NCI-H187 treated with DMSO at 0.1 percent for 48 hours (cell line): ENCODE data around the gene SLC19A1.

Experiments
- DNase-seq: peaks from one replicate; lab custom pipeline; 2025; lab: John Stamatoyannopoulos, UW

Gene SLC19A1

GRCh38 chr21:45517249-45518065, 24.8 kb downstream of the SLC19A1 start:
- no peak for DNase-seq

DNA sequence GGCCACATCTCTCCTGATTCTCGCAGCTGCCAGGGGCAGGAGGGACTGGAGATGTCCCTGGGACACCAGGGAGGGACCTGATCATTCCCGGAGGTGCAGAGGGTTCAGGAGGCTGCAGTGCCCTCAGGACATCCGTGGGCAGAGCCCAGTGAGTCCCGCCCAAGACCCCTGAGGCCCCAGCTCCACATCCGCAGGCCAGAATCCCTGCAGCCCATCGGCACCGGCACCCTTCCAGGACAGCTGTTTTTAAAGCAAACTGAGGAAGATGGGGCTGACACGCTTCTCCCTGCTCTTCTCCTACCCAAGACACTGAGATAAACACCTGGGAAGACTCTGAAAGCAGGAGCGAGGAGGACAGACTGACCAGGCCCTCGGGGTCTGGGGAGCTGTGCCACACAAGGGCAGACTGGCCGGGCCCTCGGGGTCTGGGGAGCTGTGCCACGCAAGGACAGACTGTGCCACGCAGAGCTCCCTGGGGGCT, 25.5 kb downstream of the SLC19A1 start:
- no peak for DNase-seq

GRCh38 chr21:45516071-45516670, 26.1 kb downstream of the SLC19A1 start:
- no peak for DNase-seq

DNA sequence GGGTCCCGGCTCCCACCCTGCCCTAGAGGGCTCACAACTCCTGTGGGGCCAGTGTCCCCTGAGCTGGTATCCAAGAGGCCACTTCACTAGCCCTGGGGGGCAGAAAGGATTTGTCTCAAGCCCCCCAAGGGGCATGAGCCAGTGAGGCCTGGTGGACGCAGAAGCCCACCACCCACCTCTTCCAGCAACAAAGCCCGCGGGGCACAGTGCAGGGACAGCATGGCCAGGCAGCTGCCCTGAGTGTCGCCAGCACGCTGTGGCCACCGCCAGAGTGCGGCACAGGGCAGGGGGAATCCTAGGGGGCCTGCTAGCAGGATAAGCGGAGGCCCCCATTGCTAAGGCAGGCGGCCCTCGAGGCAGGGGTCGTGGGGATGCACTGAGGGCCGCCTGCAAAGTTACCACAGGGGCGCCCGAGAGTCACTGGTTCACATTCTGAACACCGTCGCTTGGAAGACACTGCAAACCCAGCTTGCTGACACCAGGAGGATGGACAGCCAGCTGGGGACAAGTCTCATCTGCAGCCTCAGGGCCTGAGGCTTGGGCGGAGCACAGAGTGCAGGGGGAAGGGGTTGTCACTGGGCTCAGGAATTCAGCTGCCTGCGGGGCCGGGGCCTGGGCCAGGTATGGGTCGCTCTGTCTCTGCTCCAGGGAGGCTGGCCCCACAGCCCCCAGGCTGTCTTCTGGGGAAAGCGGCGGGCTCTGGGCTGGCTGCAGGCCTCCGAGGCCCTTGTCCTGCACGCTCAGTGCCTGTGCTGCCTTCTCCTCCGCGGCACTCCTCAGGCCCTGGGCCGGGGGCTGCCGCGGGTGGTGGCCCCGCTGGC, 26.8 kb downstream of the SLC19A1 start:
- DNase-seq = no peak

DNA sequence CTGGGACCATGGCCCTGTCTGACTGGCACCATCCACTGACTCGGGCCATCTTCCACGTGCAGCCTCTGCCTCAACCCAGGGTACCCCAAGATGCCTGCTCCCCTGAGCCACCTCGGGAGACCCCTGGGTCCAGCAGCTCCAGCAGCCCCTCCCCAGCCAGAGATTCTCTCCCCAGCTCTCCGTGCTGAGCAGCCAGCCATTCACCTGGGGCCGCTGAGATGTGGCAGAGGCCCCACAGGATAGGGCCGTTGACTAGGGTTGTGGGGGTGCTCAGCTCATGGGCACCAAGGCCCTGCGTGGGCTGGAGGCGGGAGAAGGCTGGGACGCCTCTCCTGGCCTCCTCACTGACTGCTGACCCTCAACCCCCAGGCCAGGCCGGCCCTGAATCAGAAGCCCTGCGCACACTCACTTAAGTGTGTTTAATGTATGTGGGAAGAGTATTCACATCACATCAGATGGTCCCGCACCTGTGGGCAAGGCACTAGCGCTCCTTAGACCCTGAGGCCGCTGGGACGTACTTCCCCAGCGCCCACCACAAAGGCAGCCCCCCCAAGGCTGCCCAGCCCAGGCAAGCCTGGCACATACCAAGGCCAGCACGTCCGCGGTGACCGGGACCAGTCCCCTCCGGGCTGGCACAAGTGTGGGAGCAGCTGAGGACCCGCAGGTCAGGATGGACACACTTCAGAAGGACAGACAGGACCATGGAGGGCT, 27.8 kb downstream of the SLC19A1 start:
- no peak for DNase-seq

DNA sequence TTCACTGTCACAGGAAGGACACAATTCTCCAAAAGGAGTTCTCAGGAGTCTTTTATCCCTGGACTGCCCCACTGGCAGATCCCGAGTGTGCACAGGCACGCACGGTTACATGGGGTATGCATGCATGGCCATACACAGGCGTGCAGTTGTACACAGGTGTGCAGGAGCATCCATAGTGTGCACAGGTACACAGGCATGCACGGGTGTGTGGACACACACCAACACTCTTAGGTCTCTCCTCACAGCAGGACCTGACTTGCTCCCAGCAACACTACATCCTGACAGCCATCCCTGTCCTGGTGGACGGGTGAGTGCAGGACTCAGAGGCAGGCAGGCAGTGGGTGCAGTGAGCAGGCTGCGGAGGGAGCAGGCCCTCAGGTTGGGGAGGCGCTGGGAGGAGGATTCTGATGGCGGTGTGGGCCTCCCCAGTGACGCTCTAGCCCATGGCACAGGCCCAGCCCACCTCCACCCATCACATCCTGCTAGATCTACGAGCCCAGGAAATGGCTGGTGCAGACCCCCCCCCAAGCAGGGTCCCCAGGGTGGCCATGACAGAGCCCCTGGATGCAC, 28.4 kb downstream of the SLC19A1 start:
- DNase-seq = no peak

- no peak for DNase-seq
These were observed 29.1 kb downstream of the SLC19A1 start for GRCh38 chr21:45513003-45513717.

- no peak for DNase-seq
These were observed 29.6 kb downstream of the SLC19A1 start for GRCh38 chr21:45512626-45513002.

GRCh38 chr21:45511661-45512431, 30.4 kb downstream of the SLC19A1 start:
- no peak for DNase-seq

- no peak for DNase-seq
These were observed 31.2 kb downstream of the SLC19A1 start for GRCh38 chr21:45511007-45511406.

- DNase-seq = no peak
These were observed 31.7 kb downstream of the SLC19A1 start for GRCh38 chr21:45510466-45510955.

DNA sequence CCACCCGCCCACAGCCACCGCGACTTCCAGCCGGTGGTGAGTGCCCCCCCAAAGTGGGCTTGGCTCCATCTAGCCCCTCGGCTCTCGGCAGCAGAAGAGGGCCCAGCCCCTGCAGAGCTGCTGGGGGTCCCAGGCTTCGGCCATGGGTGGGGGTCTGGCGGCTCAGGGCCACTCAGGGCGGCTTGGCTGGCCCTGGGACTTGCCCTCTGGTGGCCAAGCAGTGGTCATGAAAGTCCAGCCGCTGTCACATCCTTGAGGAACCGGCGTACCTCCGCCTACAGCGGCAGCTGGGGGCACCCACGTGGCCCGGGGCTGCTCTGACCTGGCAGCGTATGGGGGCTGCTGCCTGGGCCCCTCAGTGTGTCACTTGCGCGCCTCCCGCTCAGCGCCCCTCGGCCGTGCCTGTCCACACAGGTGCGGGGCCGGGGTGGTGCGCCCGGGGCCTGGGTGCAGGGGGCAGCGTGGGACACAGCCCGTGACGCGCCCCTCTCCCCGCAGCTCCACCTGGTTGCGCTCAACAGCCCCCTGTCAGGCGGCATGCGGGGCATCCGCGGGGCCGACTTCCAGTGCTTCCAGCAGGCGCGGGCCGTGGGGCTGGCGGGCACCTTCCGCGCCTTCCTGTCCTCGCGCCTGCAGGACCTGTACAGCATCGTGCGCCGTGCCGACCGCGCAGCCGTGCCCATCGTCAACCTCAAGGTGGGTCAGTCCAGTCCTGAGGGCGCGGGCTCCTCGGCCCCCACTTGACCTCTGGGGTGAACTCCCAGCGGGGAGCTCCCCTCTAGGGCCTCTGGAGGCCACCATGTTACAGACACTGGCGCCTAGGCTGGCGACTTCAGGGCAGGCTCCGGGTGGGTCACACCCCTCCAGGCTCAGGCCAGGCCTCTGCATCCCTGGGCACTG, 32.4 kb downstream of the SLC19A1 start:
- no peak for DNase-seq

- no peak for DNase-seq
These were observed 33.4 kb downstream of the SLC19A1 start for GRCh38 chr21:45508607-45509565.

DNA sequence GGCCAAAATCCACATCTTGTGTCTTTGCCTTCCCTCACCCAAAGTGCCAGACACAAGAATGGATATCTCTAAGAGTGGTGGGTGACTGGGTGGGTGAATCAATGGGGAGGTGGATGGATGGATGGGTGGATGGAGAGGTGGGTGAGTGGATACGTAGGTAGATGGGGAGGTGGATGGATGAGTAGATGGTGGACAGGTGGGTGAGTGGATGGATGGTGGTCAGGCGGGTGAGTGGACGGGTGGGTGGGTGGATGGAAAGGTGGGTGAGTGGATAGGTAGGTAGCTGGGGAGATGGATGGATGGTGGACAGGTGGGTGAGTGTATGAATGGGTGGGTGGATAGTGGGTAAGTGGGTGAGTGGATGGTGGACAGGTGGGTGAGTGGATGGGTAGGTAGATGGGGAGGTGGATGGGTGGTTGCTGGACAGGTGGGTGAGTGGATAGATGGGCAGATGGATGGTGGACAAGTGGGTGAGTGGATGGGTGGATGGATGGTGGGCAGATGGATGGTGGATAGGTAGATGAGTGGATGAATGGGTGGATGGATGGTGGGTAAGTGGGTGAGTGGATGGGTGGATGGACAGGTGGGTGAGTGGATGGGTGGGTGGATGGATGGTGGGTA, 34.2 kb downstream of the SLC19A1 start:
- DNase-seq = no peak

GRCh38 chr21:45507523-45507875, 34.7 kb downstream of the SLC19A1 start:
- DNase-seq = no peak

- no peak for DNase-seq
These were observed 35.3 kb downstream of the SLC19A1 start for GRCh38 chr21:45506836-45507522.
